ENCODE measurements around the gene PET100.

The PET100 gene

DNA sequence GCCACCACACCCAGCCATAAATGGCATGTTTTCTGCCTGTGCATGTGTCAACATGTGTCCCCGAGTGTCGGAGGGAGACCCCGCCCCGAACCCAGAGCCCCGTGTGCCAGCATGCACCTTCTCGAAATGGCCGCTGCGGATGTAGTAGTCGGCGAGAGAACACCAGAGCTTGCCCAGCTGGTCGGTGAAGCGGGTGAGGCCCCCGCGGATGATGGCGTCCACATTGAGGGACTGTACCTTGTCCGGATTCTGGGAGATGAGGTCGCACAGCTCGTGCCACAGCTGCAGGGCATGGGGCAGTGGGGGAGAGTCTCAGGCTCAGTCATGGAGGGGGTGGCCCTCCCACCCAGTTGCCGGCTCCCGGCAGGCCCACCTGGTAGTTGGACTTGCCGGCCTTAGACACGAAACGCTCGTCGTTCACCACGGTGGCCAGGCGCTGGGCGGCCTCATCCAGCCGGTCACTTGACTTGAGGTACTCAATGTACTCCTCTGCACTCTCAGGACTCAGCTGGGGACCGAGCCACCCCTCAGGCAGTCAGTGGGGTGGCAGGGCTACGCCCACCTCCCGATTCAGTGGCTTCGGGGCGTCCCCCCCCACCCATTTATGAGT lies 3.7 kb upstream of the PET100 start:
- TF ChIP-seq, protein P1, sequence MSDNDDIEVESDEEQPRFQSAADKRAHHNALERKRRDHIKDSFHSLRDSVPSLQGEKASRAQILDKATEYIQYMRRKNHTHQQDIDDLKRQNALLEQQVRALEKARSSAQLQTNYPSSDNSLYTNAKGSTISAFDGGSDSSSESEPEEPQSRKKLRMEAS (IDR thresholded peaks at IDR 0.05) = no peak
- TF ChIP-seq YY1 (IDR thresholded peaks at IDR 0.05; ENCODE audit: low read depth) (no peak), EGR1 (IDR thresholded peaks at IDR 0.05) (no peak), ZBTB7A (IDR thresholded peaks at IDR 0.05; ENCODE audit: low read depth) (no peak), EP300 (IDR thresholded peaks at IDR 0.05; ENCODE audit: borderline replicate concordance) (no peak)
- TF ChIP-seq, protein P2, sequence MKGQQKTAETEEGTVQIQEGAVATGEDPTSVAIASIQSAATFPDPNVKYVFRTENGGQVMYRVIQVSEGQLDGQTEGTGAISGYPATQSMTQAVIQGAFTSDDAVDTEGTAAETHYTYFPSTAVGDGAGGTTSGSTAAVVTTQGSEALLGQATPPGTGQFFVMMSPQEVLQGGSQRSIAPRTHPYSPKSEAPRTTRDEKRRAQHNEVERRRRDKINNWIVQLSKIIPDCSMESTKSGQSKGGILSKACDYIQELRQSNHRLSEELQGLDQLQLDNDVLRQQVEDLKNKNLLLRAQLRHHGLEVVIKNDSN (IDR thresholded peaks at IDR 0.05) = no peak

DNA sequence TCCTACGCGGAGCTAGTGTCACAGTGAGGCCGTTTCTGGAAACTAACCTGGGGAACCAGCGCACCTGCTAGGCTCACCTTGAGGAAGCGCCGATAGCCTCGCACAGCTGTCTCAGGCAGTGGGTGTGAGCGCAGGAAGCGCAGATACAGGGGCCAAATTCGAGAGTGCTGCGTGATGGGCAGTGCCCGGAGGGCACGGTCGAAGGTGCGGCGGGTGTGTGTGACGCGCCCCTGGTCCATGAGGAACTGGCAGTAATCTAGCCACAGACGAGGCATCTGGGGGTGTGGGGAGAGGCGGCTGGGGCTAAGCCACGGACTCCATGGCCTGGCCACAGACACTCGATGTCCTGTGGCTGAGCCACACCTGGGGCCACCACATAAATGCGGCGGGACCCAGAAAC lies 2.4 kb upstream of the PET100 start:
- no peak for TF ChIP-seq TCF12 (IDR thresholded peaks at IDR 0.05; ENCODE audit: low read depth)
- TF ChIP-seq, protein P3, sequence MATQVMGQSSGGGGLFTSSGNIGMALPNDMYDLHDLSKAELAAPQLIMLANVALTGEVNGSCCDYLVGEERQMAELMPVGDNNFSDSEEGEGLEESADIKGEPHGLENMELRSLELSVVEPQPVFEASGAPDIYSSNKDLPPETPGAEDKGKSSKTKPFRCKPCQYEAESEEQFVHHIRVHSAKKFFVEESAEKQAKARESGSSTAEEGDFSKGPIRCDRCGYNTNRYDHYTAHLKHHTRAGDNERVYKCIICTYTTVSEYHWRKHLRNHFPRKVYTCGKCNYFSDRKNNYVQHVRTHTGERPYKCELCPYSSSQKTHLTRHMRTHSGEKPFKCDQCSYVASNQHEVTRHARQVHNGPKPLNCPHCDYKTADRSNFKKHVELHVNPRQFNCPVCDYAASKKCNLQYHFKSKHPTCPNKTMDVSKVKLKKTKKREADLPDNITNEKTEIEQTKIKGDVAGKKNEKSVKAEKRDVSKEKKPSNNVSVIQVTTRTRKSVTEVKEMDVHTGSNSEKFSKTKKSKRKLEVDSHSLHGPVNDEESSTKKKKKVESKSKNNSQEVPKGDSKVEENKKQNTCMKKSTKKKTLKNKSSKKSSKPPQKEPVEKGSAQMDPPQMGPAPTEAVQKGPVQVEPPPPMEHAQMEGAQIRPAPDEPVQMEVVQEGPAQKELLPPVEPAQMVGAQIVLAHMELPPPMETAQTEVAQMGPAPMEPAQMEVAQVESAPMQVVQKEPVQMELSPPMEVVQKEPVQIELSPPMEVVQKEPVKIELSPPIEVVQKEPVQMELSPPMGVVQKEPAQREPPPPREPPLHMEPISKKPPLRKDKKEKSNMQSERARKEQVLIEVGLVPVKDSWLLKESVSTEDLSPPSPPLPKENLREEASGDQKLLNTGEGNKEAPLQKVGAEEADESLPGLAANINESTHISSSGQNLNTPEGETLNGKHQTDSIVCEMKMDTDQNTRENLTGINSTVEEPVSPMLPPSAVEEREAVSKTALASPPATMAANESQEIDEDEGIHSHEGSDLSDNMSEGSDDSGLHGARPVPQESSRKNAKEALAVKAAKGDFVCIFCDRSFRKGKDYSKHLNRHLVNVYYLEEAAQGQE (IDR thresholded peaks at IDR 0.05; ENCODE audit: low read depth) = no peak
- TF ChIP-seq, protein P2 (IDR thresholded peaks at IDR 0.05) = no peak
- TF ChIP-seq CREB1 (IDR thresholded peaks at IDR 0.05; ENCODE audit: low read depth) = no peak
- no peak for TF ChIP-seq TEAD4 (IDR thresholded peaks at IDR 0.05)
- TF ChIP-seq ZBTB7A (IDR thresholded peaks at IDR 0.05; ENCODE audit: low read depth) = no peak
- no peak for TF ChIP-seq YY1 (IDR thresholded peaks at IDR 0.05; ENCODE audit: low read depth)
- TF ChIP-seq NFIC (IDR thresholded peaks at IDR 0.05) = no peak
- no peak for TF ChIP-seq FOXM1 (IDR thresholded peaks at IDR 0.05; ENCODE audit: borderline replicate concordance, low read depth)
- no peak for TF ChIP-seq EP300 (IDR thresholded peaks at IDR 0.05; ENCODE audit: borderline replicate concordance)

DNA sequence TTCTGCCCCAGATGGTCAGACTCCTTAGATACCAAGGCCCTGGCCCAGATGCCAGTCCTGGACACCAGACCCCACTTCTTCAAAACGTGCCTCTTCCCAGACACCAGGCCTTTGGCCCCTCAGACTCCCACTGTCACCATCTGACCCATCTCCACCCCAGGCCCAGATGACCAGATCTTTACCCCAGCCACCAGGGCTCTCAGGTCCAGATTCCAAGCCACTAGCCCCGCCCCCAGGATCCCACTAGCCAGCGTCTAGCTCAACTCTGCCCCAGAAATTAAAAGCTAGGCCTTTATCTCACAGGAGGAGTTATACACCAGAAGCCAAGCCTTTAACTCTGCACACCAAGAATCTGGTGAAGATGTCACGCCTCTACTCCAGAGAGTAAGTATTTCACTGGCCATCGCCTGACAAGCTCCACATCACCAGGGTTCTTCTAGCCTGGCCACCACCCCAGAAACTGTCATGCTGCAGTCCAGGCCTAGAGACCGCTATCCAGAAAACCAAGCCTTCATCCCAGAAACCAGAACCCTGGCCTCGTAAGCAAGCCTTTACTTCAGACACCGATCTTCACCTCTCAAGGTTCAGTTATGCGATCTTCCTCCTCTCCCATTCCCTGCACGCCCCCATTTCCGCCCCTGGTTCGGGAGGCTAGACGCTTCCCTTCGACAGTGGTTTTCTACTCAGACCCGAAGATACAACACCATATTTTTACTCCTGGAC lies 843 bp upstream of the PET100 start:
- no peak for TF ChIP-seq NFIC (IDR thresholded peaks at IDR 0.05)
- TF ChIP-seq, protein P2 (IDR thresholded peaks at IDR 0.05) = no peak
- TF ChIP-seq EGR1 (IDR thresholded peaks at IDR 0.05) = no peak
- no peak for TF ChIP-seq TAF1 (IDR thresholded peaks at IDR 0.05; ENCODE audit: low read depth)
- TF ChIP-seq TEAD4 (IDR thresholded peaks at IDR 0.05) = no peak
- TF ChIP-seq EP300 (IDR thresholded peaks at IDR 0.05; ENCODE audit: borderline replicate concordance) = no peak
- no peak for TF ChIP-seq RAD21 (IDR thresholded peaks at IDR 0.05; ENCODE audit: low read depth)
- no peak for TF ChIP-seq YY1 (IDR thresholded peaks at IDR 0.05; ENCODE audit: low read depth)
- TF ChIP-seq, protein P1 (IDR thresholded peaks at IDR 0.05) = no peak
- TF ChIP-seq ZBTB7A (IDR thresholded peaks at IDR 0.05; ENCODE audit: low read depth) = no peak
- no peak for TF ChIP-seq FOXM1 (IDR thresholded peaks at IDR 0.05; ENCODE audit: borderline replicate concordance, low read depth)
- no peak for TF ChIP-seq TCF12 (IDR thresholded peaks at IDR 0.05; ENCODE audit: low read depth)
- no peak for TF ChIP-seq CREB1 (IDR thresholded peaks at IDR 0.05; ENCODE audit: low read depth)
- no peak for TF ChIP-seq CEBPB (IDR thresholded peaks at IDR 0.05)
- TF ChIP-seq, protein P3 (IDR thresholded peaks at IDR 0.05; ENCODE audit: low read depth) = no peak

DNA sequence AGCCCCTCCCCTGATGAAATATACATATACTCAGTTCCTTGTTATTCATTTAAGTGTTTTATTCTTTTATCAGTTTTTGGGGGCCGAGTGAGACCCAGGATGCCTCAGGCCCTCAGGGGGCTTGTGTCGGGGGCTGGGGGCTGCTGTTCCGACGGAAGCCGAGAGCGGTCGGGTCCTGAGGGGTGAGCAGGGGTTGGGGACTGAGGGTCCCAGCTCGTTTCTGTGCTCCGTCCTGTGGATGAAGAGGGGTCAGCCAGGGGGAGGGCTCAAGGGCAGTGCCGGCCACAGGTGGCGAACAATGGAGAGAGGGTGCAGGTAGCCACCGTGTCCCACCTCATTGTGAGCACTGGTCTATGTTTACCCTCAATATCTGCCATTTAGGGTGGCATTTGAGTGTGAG lies 2.0 kb downstream of the PET100 start:
- TF ChIP-seq CREB1 (IDR thresholded peaks at IDR 0.05; ENCODE audit: low read depth) = no peak
- TF ChIP-seq RAD21 (IDR thresholded peaks at IDR 0.05; ENCODE audit: low read depth) = no peak
- TF ChIP-seq YY1 (IDR thresholded peaks at IDR 0.05; ENCODE audit: low read depth) = no peak
- TF ChIP-seq NFIC (IDR thresholded peaks at IDR 0.05) = no peak
- TF ChIP-seq EP300 (IDR thresholded peaks at IDR 0.05; ENCODE audit: borderline replicate concordance) = no peak
- TF ChIP-seq, protein P2 (IDR thresholded peaks at IDR 0.05) = no peak
- no peak for TF ChIP-seq CEBPB (IDR thresholded peaks at IDR 0.05)
- no peak for TF ChIP-seq EGR1 (IDR thresholded peaks at IDR 0.05)
- no peak for TF ChIP-seq TEAD4 (IDR thresholded peaks at IDR 0.05)
- TF ChIP-seq ZBTB7A (IDR thresholded peaks at IDR 0.05; ENCODE audit: low read depth) = no peak
- TF ChIP-seq, protein P3 (IDR thresholded peaks at IDR 0.05; ENCODE audit: low read depth) = no peak
- TF ChIP-seq TCF12 (IDR thresholded peaks at IDR 0.05; ENCODE audit: low read depth) = no peak
- TF ChIP-seq, protein P1 (IDR thresholded peaks at IDR 0.05) = no peak
- TF ChIP-seq TAF1 (IDR thresholded peaks at IDR 0.05; ENCODE audit: low read depth) = no peak
- no peak for TF ChIP-seq FOXM1 (IDR thresholded peaks at IDR 0.05; ENCODE audit: borderline replicate concordance, low read depth)
